Muscle layer of duodenum (tissue), 2 donors: Measurements from ENCODE around the gene MEPCE.
A peak's percentile ranks its signal among the peaks of the same experiment; 100 is the strongest.
"Not testable (repeated sequence)": the region's sequence is repeated elsewhere in the genome, so short reads cannot be mapped to it uniquely, and the experiment has no call there.

Experiments used
- H3K27ac ChIP-seq: one replicate; pipeline ENCODE4 v1.7.0; 2013; ENCODE audit warnings: mild to moderate bottlenecking, low read length
- H3K27me3 ChIP-seq: one replicate; pipeline ENCODE4 v1.7.0; 2013; ENCODE audit warnings: low read depth, mild to moderate bottlenecking, control low read depth, low read length
- H3K36me3 ChIP-seq, 2 donors: one replicate each; pipeline ENCODE4 v1.7.0; 2013; ENCODE audit warnings: low read length in 2 of 2, control low read depth in 1 of 2, mild to moderate bottlenecking in 1 of 2; ENCODE audit not compliant: insufficient read depth in 2 of 2, control insufficient read depth in 1 of 2
- H3K4me1 ChIP-seq, 2 donors: one replicate each; pipeline ENCODE4 v1.7.0; 2013; ENCODE audit warnings: low read length in 2 of 2, mild to moderate bottlenecking in 2 of 2, control low read depth in 1 of 2, moderate library complexity in 1 of 2; ENCODE audit not compliant: insufficient read depth in 2 of 2, control insufficient read depth in 1 of 2
- H3K4me3 ChIP-seq, 2 donors: one replicate each; pipeline ENCODE4 v1.7.0; 2013; ENCODE audit warnings: low read length in 2 of 2, low read depth in 1 of 2, mild to moderate bottlenecking in 1 of 2
- H3K9me3 ChIP-seq, 2 donors: one replicate each; pipeline ENCODE4 v1.7.0; 2013; ENCODE audit warnings: low read length in 2 of 2, control low read depth in 1 of 2, mild to moderate bottlenecking in 1 of 2; ENCODE audit not compliant: control insufficient read depth in 1 of 2
- donor health status: healthy.

Gene MEPCE

GRCh38 chr7:100429637-100430492, at the start of gene MEPCE:
MEPCE (plus strand) TSS chr7:100429831; CDS start chr7:100430019, 188 bp downstream.
- Histone ChIP-seq H3K4me1 (peaks cover 0 to 35% of the 10 kb centered on the region in 2 donors), H3K36me3 (peaks cover 24 to 27% of the 10 kb centered on the region in 2 donors), H3K4me3 (peak within 1 kb of the TSS; percentile 70 to 82), H3K27ac (peak within 1 kb of the TSS; percentile 99), H3K9me3 (no peaks in the 10 kb centered on the region), H3K27me3 (no peaks in the 10 kb centered on the region)

GRCh38 chr7:100380196-100380595, 49.4 kb upstream of the MEPCE start:
- peak overlapping the region; percentile 43 for H3K27ac ChIP-seq
- no peak overlapping the region for H3K4me3 ChIP-seq
- no peaks in the 10 kb centered on the region for H3K4me1 ChIP-seq
- H3K9me3 ChIP-seq: no peaks in the 10 kb centered on the region
- H3K36me3 ChIP-seq: peaks cover 0 to 5% of the 10 kb centered on the region in 2 donors
- H3K27me3 ChIP-seq: no peaks in the 10 kb centered on the region

GRCh38 chr7:100381531-100382233, 47.9 kb upstream of the MEPCE start:
- not testable (repeated sequence) for H3K36me3 ChIP-seq, H3K4me1 ChIP-seq, H3K27me3 ChIP-seq, H3K27ac ChIP-seq, H3K9me3 ChIP-seq, H3K4me3 ChIP-seq

GRCh38 chr7:100382234-100382853, 47.3 kb upstream of the MEPCE start:
- not testable (repeated sequence) for H3K27me3 ChIP-seq, H3K27ac ChIP-seq, H3K4me1 ChIP-seq, H3K9me3 ChIP-seq, H3K36me3 ChIP-seq, H3K4me3 ChIP-seq

- H3K27ac ChIP-seq: no peak overlapping the region
These were observed 44.9 kb upstream of the MEPCE start for GRCh38 chr7:100384628-100385294.

GRCh38 chr7:100386940-100387339, 42.7 kb upstream of the MEPCE start:
- H3K27ac ChIP-seq: no peak overlapping the region
- H3K27me3 ChIP-seq: no peaks in the 10 kb centered on the region
- no peak overlapping the region for H3K4me3 ChIP-seq
- H3K9me3 ChIP-seq: no peaks in the 10 kb centered on the region
- no peaks in the 10 kb centered on the region for H3K36me3 ChIP-seq
- no peaks in the 10 kb centered on the region for H3K4me1 ChIP-seq

More at GRCh38 chr7:100384628-100385294, 44.9 kb upstream of the MEPCE start:
- no peaks in the 10 kb centered on the region for H3K9me3 ChIP-seq
- H3K36me3 ChIP-seq: peaks cover 0 to 5% of the 10 kb centered on the region in 2 donors
- H3K4me1 ChIP-seq: no peaks in the 10 kb centered on the region
- H3K27me3 ChIP-seq: no peaks in the 10 kb centered on the region
- no peak overlapping the region for H3K4me3 ChIP-seq

- Histone ChIP-seq H3K36me3 (no peaks in the 10 kb centered on the region), H3K4me3 (no peak overlapping the region)
These were observed 41.9 kb upstream of the MEPCE start for GRCh38 chr7:100387695-100388094.

GRCh38 chr7:100389437-100390088, 40.1 kb upstream of the MEPCE start:
- H3K27ac ChIP-seq: no peak overlapping the region

More at GRCh38 chr7:100387695-100388094, 41.9 kb upstream of the MEPCE start:
- Histone ChIP-seq H3K9me3 (no peaks in the 10 kb centered on the region), H3K27ac (no peak overlapping the region), H3K27me3 (no peaks in the 10 kb centered on the region), H3K4me1 (no peaks in the 10 kb centered on the region)

GRCh38 chr7:100390286-100391009, 39.2 kb upstream of the MEPCE start:
- Histone ChIP-seq H3K36me3 (no peaks in the 10 kb centered on the region), H3K4me1 (no peaks in the 10 kb centered on the region), H3K27me3 (no peaks in the 10 kb centered on the region), H3K9me3 (no peaks in the 10 kb centered on the region), H3K27ac (no peak overlapping the region), H3K4me3 (no peak overlapping the region)

More at GRCh38 chr7:100389437-100390088, 40.1 kb upstream of the MEPCE start:
- no peaks in the 10 kb centered on the region for H3K27me3 ChIP-seq
- H3K36me3 ChIP-seq: no peaks in the 10 kb centered on the region
- no peaks in the 10 kb centered on the region for H3K4me1 ChIP-seq
- H3K9me3 ChIP-seq: no peaks in the 10 kb centered on the region
- H3K4me3 ChIP-seq: no peak overlapping the region

GRCh38 chr7:100393233-100393905, 36.3 kb upstream of the MEPCE start:
- no peaks in the 10 kb centered on the region for H3K27me3 ChIP-seq
- H3K27ac ChIP-seq: no peak overlapping the region
- no peaks in the 10 kb centered on the region for H3K4me1 ChIP-seq
- H3K36me3 ChIP-seq: no peaks in the 10 kb centered on the region
- no peaks in the 10 kb centered on the region for H3K9me3 ChIP-seq
- no peak overlapping the region for H3K4me3 ChIP-seq
